HepG2 (cell line): ENCODE measurements around the gene POTEI. TPM values are rescaled to one million over a fixed set of nuclear protein-coding genes. Genes with fewer than 3 reads are reported as not detected.
"Not testable (repeated sequence)": the region's sequence is repeated elsewhere in the genome, so short reads cannot be mapped to it uniquely, and the experiment has no call there.

Experiments used
- ATAC-seq: fragments of 200-7000 bp; cut with Tn5 transposase; 3 replicates; pipeline ENCODE4 v1.9.1; 2020; ENCODE audit warnings: mild to moderate bottlenecking, moderate library complexity
- Bru-seq: library from RNA; stranded (reverse); fragments of 400-500 nt; gene quantifications from one replicate; lab custom pipeline; 2021; lab: Mats Ljungman, UMichigan
- BruChase-seq, 2 experiments: library from RNA; stranded (reverse); fragments of 400-500 nt; gene quantifications; one replicate each; lab custom pipeline; 2021; lab: Mats Ljungman, UMichigan
- BruUV-seq: library from RNA; stranded (reverse); fragments of 400-500 nt; replicated peaks from 2 replicates; lab custom pipeline; 2021; lab: Mats Ljungman, UMichigan
- CTCF ChIA-PET: fragments of 300-600 bp; formaldehyde crosslinking; extraction: SDS; loops from one replicate; lab custom pipeline; 2021; ENCODE audit warnings: low total read pairs, inconsistent platforms, low intra/inter-chr PET ratio; lab: Yijun Ruan, JAX
- POLR2A ChIA-PET: fragments of 350-600 bp; sonication (Branson Sonifier 250); formaldehyde crosslinking; loops from one replicate; lab custom pipeline; 2020; ENCODE audit warnings: antibody characterized with exemption, inconsistent platforms; lab: Yijun Ruan, JAX
- DNase-seq: peaks from one replicate; pipeline ENCODE4 v3.0.0-alpha.2; 2015; ENCODE audit warnings: low spot score
- FAIRE-seq: peaks from 3 replicates; lab custom pipeline; 2011; peaks lifted over from hg19 to GRCh38; lab: Jason Lieb, UNC
- H2AFZ ChIP-seq: one replicate; pipeline ENCODE4 v1.6.1; 2011; ENCODE audit warnings: low read length, inconsistent platforms
- H3K27ac ChIP-seq: fragments of 300-600 bp; 3 replicates; pipeline ENCODE4 v1.8.0; 2011; ENCODE audit warnings: mixed run types, mild to moderate bottlenecking, mixed read lengths, low read length, inconsistent platforms; ENCODE audit not compliant: insufficient read depth; ENCODE audit errors: extremely low read length
- H3K27me3 ChIP-seq, 2 experiments: fragments of 200-600 bp in 1 of 2; 2 replicates in 1 of 2; 3 replicates in 1 of 2; pipeline versions ENCODE4 v1.6.0 to v1.8.0; 2011; ENCODE audit warnings: low read length in 2 of 2, mild to moderate bottlenecking in 2 of 2, moderate library complexity in 2 of 2, inconsistent platforms in 1 of 2; ENCODE audit not compliant: insufficient read depth in 2 of 2, control insufficient read depth in 1 of 2
- H3K36me3 ChIP-seq, 2 experiments: fragments of 200-600 bp in 1 of 2; replicated peaks in 1 of 2; 2 replicates in 1 of 2; 3 replicates in 1 of 2; pipeline versions ENCODE4 v1.5.1 to v1.8.0; 2011; ENCODE audit warnings: low read length in 2 of 2, inconsistent platforms in 1 of 2; ENCODE audit not compliant: insufficient read depth in 2 of 2, control insufficient read depth in 1 of 2
- H3K4me1 ChIP-seq: 2 replicates; pipeline ENCODE4 v1.5.1; 2012; ENCODE audit warnings: low read length, inconsistent platforms; ENCODE audit not compliant: insufficient read depth
- H3K4me2 ChIP-seq: 2 replicates; pipeline ENCODE4 v1.6.0; 2011; ENCODE audit warnings: low read depth, low read length, inconsistent platforms
- H3K4me3 ChIP-seq, 3 experiments: fragments of 200-600 bp in 1 of 3; sonication (generic), shearing (Covaris generic) in 1 of 3; replicated peaks in 1 of 3; 2 replicates each; pipeline ENCODE4 v1.5.1; 2011 to 2016; ENCODE audit warnings: low read length in 3 of 3, inconsistent platforms in 2 of 3, low read depth in 2 of 3, mild to moderate bottlenecking in 2 of 3, control low read depth in 1 of 3, mixed read lengths in 1 of 3; ENCODE audit not compliant: insufficient read depth in 1 of 3
- H3K79me2 ChIP-seq: one replicate; pipeline ENCODE4 v1.6.1; 2011; ENCODE audit warnings: low read length, inconsistent platforms; ENCODE audit not compliant: insufficient read depth
- H3K9ac ChIP-seq: 2 replicates; pipeline ENCODE4 v1.6.0; 2011; ENCODE audit warnings: mild to moderate bottlenecking, low read depth, low read length, inconsistent platforms; ENCODE audit not compliant: insufficient read depth
- H3K9me3 ChIP-seq: 2 replicates; pipeline ENCODE4 v1.5.1; 2012; ENCODE audit warnings: mild to moderate bottlenecking, low read length
- H4K20me1 ChIP-seq: 2 replicates; pipeline ENCODE4 v1.6.0; 2011; ENCODE audit warnings: inconsistent platforms, mild to moderate bottlenecking, low read length, moderate library complexity; ENCODE audit not compliant: insufficient read depth
- whole genome bisulfite sequencing: methylation state at CpG from one replicate; pipeline ENCODE4 v1.1.6; 2017; ENCODE audit warnings: low lambda C conversion rate; 5-methylcytosine and 5-hydroxymethylcytosine counted together
- in situ Hi-C: cut with HindIII; loops from 2 replicates; pipeline ENCODE4 v1.10.0; 2017; ENCODE audit warnings: low pct_unique_long_range_greater_than_20kb; ENCODE audit not compliant: extremely low pct_ligation_motif_present
- intact Hi-C: fragments of 100-400 bp; cut with micrococcal nuclease; formaldehyde crosslinking; loops from one replicate; pipeline ENCODE4 v1.10.0; 2022; ENCODE audit not compliant: unreplicated experiment
- long read RNA-seq, 2 experiments: library from RNA in 1 of 2; library from polyadenylated mRNA in 1 of 2; stranded (forward) in 1 of 2; unstranded in 1 of 2; transcript quantifications; one replicate each; pipeline ENCODE4 v2.0.0, GENCODE V29; 2019 to 2022
- polyA minus RNA-seq, 3 experiments: library from RNA; depleted of rRNA, polyadenylated mRNA; stranded (reverse); fragments of >200 nt; gene quantifications; 2 replicates each; pipeline ENCODE4 v1.2.3, GENCODE V29; 2011; ENCODE audit warnings: low replicate concordance in 1 of 3
- polyA plus RNA-seq, 8 experiments: library from polyadenylated mRNA; depleted of rRNA in 3 of 8; stranded (reverse) in 7 of 8; unstranded in 1 of 8; fragments of >200 nt; fragmentation: Illumina TruSeq in 4 of 8; extraction: Trizol in 4 of 8; gene quantifications; 2 replicates each; pipeline versions ENCODE4 v1.2.1 to v1.2.3, GENCODE V29; 2011 to 2016; ENCODE audit warnings: low read depth in 4 of 8, missing spikeins in 1 of 8, mixed read lengths in 1 of 8; ENCODE audit not compliant: insufficient read depth in 1 of 8
- total RNA-seq, 5 experiments: library from RNA; depleted of rRNA; stranded (reverse); fragments of >200 nt; fragmentation: Illumina TruSeq; extraction: Trizol; gene quantifications; 2 replicates each; pipeline ENCODE4 v1.2.3, GENCODE V29; 2016; ENCODE audit warnings: low read depth in 1 of 5

The POTEI gene
- total RNA-seq (2016; rRNA removed; fragmentation: Illumina TruSeq; extraction: Trizol) (0.48 and 1.5 TPM in 2 replicates), polyA plus RNA-seq (2011; rRNA removed) (0.29 and 0.33 TPM in 2 replicates), polyA minus RNA-seq (2011; rRNA and poly(A)+ RNA removed; ENCODE audit: low replicate concordance) (2.9 TPM in 1 of 2 replicates, not detected in the other), Bru-seq, nascent RNA (percentile 25 among the genes with signal in this experiment), BruChase-seq, experiment 1, labeled RNA remaining after a 6-hour chase (percentile 21 among the genes with signal in this experiment), BruChase-seq, experiment 2, labeled RNA remaining after a 2-hour chase (percentile 20 among the genes with signal in this experiment)
- total RNA-seq (2016; cell fraction: cytosol; rRNA removed; fragmentation: Illumina TruSeq; extraction: Trizol; ENCODE audit: low read depth): 0.09 and 0.10 TPM in 2 replicates
- 0.40 and 1.4 TPM in 2 replicates for total RNA-seq (2016; cell fraction: insoluble cytoplasmic fraction; rRNA removed; fragmentation: Illumina TruSeq; extraction: Trizol)
- 0.17 and 0.22 TPM in 2 replicates for total RNA-seq (2016; cell fraction: membrane; rRNA removed; fragmentation: Illumina TruSeq; extraction: Trizol)
- total RNA-seq (2016; cell fraction: nucleus; rRNA removed; fragmentation: Illumina TruSeq; extraction: Trizol): 4.8 and 5.4 TPM in 2 replicates
- 0.04 TPM in 2 replicates for polyA plus RNA-seq (2011; cell fraction: cytosol; rRNA removed)
- 1.7 and 2.2 TPM in 2 replicates for polyA plus RNA-seq (2011; cell fraction: nucleus; rRNA removed)
- 0.41 and 0.50 TPM in 2 replicates for polyA plus RNA-seq (2012)
- polyA plus RNA-seq (2016; cell fraction: cytosol; fragmentation: Illumina TruSeq; extraction: Trizol; ENCODE audit: low read depth): not detected in 2 replicates
- 0.10 and 0.12 TPM in 2 replicates for polyA plus RNA-seq (2016; cell fraction: insoluble cytoplasmic fraction; fragmentation: Illumina TruSeq; extraction: Trizol; ENCODE audit: low read depth)
- 0.02 TPM in 1 of 2 replicates, not detected in the other for polyA plus RNA-seq (2016; cell fraction: membrane; fragmentation: Illumina TruSeq; extraction: Trizol; ENCODE audit: low read depth)
- polyA plus RNA-seq (2016; cell fraction: nucleus; fragmentation: Illumina TruSeq; extraction: Trizol; ENCODE audit: insufficient read depth, low read depth): 2.0 and 2.6 TPM in 2 replicates
- polyA minus RNA-seq (2011; cell fraction: cytosol; rRNA and poly(A)+ RNA removed): 0.18 and 0.30 TPM in 2 replicates
- polyA minus RNA-seq (2011; cell fraction: nucleus; rRNA and poly(A)+ RNA removed): 6.7 and 9.9 TPM in 2 replicates
- long read RNA-seq, experiment 1, partial matches to known transcripts: 0 of 2 reads
- long read RNA-seq, experiment 1, other reads (novel, unspliced or antisense): 2 of 2 reads
- long read RNA-seq, experiment 2: 0 reads

GRCh38 chr2:130509228-130509627, at the start of gene POTEI:
Gene POTEI, minus strand, starts transcription at chr2:130509328. Its CDS starts 93 bp downstream, at chr2:130509235.
- WGBS: no CpG with 5 or more reads among the region's 13 CpGs
- ATAC-seq, H3K9ac ChIP-seq, H2AFZ ChIP-seq, DNase-seq, H3K4me2 ChIP-seq, H4K20me1 ChIP-seq, H3K36me3 ChIP-seq, intact Hi-C loops, POLR2A ChIA-PET, H3K9me3 ChIP-seq, CTCF ChIA-PET, FAIRE-seq, H3K27ac ChIP-seq, H3K27me3 ChIP-seq, H3K4me1 ChIP-seq, BruUV-seq, H3K4me3 ChIP-seq, in situ Hi-C loops, H3K79me2 ChIP-seq: not testable (repeated sequence)

- in situ Hi-C loops, H3K27ac ChIP-seq: not testable (repeated sequence)
Measured at GRCh38 chr2:130556441-130556840, 47.3 kb upstream of the POTEI start.

GRCh38 chr2:130554178-130554577, 45.0 kb upstream of the POTEI start:
- in situ Hi-C loops, intact Hi-C loops, H3K9me3 ChIP-seq, H3K9ac ChIP-seq, H3K79me2 ChIP-seq, H3K4me2 ChIP-seq, CTCF ChIA-PET, FAIRE-seq, H4K20me1 ChIP-seq, H3K27me3 ChIP-seq, H2AFZ ChIP-seq, POLR2A ChIA-PET, H3K4me3 ChIP-seq, H3K36me3 ChIP-seq, DNase-seq, H3K27ac ChIP-seq, BruUV-seq, ATAC-seq, H3K4me1 ChIP-seq: not testable (repeated sequence)
- whole genome bisulfite sequencing: no CpG with 5 or more reads among the region's 4 CpGs

More at GRCh38 chr2:130556441-130556840, 47.3 kb upstream of the POTEI start:
- H3K9ac ChIP-seq, CTCF ChIA-PET, ATAC-seq, H3K4me3 ChIP-seq, H2AFZ ChIP-seq, H3K4me1 ChIP-seq, BruUV-seq, DNase-seq, FAIRE-seq, H3K9me3 ChIP-seq, H3K36me3 ChIP-seq, H3K4me2 ChIP-seq, H4K20me1 ChIP-seq, intact Hi-C loops, H3K79me2 ChIP-seq, H3K27me3 ChIP-seq, POLR2A ChIA-PET: not testable (repeated sequence)
- WGBS: no CpG with 5 or more reads among the region's 8 CpGs
